ENCODE data around the gene TRAK1. TPM values are rescaled to one million over a fixed set of nuclear protein-coding genes. Genes with fewer than 3 reads are reported as not detected.

Gene TRAK1
- polyA plus RNA-seq, 1 donor: 103 TPM

- no peak for DNase-seq (ENCODE audit: low read depth)
Measured at GRCh38 chr3:42274266-42274665, 183.1 kb downstream of the TRAK1 start.

DNA sequence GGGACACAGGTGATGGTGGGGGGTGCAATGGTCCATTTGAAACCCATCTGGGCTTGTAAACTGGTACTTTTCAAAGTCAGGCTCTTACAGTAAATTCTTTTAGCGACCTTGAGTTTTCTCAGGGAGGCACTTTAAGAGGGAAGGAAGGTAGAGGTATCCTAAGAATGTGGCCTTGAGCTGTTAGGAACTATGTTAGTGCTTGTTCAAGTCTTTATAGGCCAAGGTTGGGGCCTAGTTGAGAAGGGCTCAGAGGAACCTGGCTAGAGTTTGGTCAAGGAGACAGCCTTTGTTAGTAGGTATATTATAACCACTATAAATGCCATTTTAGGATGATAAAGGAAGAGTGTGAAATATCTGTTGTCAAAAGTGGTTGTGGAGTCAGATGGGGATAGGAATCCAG, 184.1 kb downstream of the TRAK1 start:
- no peak for DNase-seq (ENCODE audit: low read depth)

Other genes with a start within 250 kb of the TRAK1 start
- 2.4 TPM for gene ULK4, start 129.3 kb upstream of the TRAK1 start, polyA plus RNA-seq (ENCODE audit: insufficient read length)
- gene CCK, start 174.8 kb downstream of the TRAK1 start, polyA plus RNA-seq (ENCODE audit: insufficient read length): 5.9 TPM

Measured in forelimb muscle (tissue), 1 donor.